IMR-90 (cell line): ENCODE measurements around the gene MLLT10. TPM values are rescaled to one million over a fixed set of nuclear protein-coding genes. Genes with fewer than 3 reads are reported as not detected.

Source experiments
- ATAC-seq: fragments of 200-7000 bp; cut with Tn5 transposase; 2 replicates; pipeline ENCODE4 v1.9.1; 2020; ENCODE audit warnings: low read depth, mild to moderate bottlenecking, moderate library complexity
- BruUV-seq: library from RNA; stranded (reverse); fragments of 400-500 nt; replicated peaks from 2 replicates; lab custom pipeline; 2021; lab: Mats Ljungman, UMichigan
- CTCF ChIA-PET: fragments of 300-600 bp; formaldehyde crosslinking; extraction: SDS; loops from one replicate; lab custom pipeline; 2021; ENCODE audit warnings: antibody characterized with exemption; lab: Yijun Ruan, JAX
- POLR2A ChIA-PET: fragments of 300-600 bp; sonication (Branson Sonifier 250); formaldehyde crosslinking; loops from one replicate; lab custom pipeline; 2022; ENCODE audit warnings: antibody characterized with exemption; ENCODE audit not compliant: unreplicated experiment; lab: Charles Lee
- DNase-seq: peaks from one replicate; pipeline ENCODE4 v3.0.0; 2013
- H2AFZ ChIP-seq: replicated peaks from 2 replicates; pipeline ENCODE3; 2013; ENCODE audit warnings: low read length, mild to moderate bottlenecking; ENCODE audit not compliant: poor library complexity
- H2AK5ac ChIP-seq: 2 replicates; pipeline ENCODE4 v1.6.1; 2013; ENCODE audit warnings: low read depth, low read length, inconsistent platforms
- H2AK9ac ChIP-seq: replicated peaks from 2 replicates; pipeline ENCODE3; 2013; ENCODE audit warnings: mild to moderate bottlenecking, low read depth, low read length, moderate library complexity; ENCODE audit not compliant: poor library complexity
- H2BK120ac ChIP-seq: 2 replicates; pipeline ENCODE4 v1.6.1; 2013; ENCODE audit warnings: low read depth, low read length, inconsistent platforms
- H2BK15ac ChIP-seq: 3 replicates; pipeline ENCODE4 v1.6.1; 2013; ENCODE audit warnings: low read depth, low read length, inconsistent platforms
- H2BK20ac ChIP-seq: 2 replicates; pipeline ENCODE4 v1.6.1; 2013; ENCODE audit warnings: low read depth, mild to moderate bottlenecking, inconsistent platforms, low read length, moderate library complexity
- H2BK5ac ChIP-seq: 2 replicates; pipeline ENCODE4 v1.6.1; 2013; ENCODE audit warnings: mild to moderate bottlenecking, low read depth, low read length, inconsistent platforms; ENCODE audit not compliant: poor library complexity, severe bottlenecking
- H3K14ac ChIP-seq: replicated peaks from 2 replicates; pipeline ENCODE4 v1.6.1; 2013; ENCODE audit warnings: low read depth, low read length, inconsistent platforms
- H3K18ac ChIP-seq: 2 replicates; pipeline ENCODE4 v1.6.1; 2013; ENCODE audit warnings: low read depth, low read length, control low read depth
- H3K23ac ChIP-seq: 2 replicates; pipeline ENCODE4 v1.6.1; 2013; ENCODE audit warnings: low read depth, low read length, inconsistent platforms
- H3K27ac ChIP-seq: 2 replicates; pipeline ENCODE4 v1.5.1; 2013; ENCODE audit warnings: mild to moderate bottlenecking, control low read depth, low read length; ENCODE audit not compliant: insufficient read depth
- H3K27me3 ChIP-seq: 2 replicates; pipeline ENCODE4 v1.6.1; 2013; ENCODE audit warnings: low read length; ENCODE audit not compliant: control insufficient read depth, insufficient read depth
- H3K36me3 ChIP-seq: 2 replicates; pipeline ENCODE4 v1.6.1; 2013; ENCODE audit warnings: low read length, mixed read lengths; ENCODE audit not compliant: control insufficient read depth, insufficient read depth
- H3K4ac ChIP-seq: 2 replicates; pipeline ENCODE4 v1.6.1; 2013; ENCODE audit warnings: low read depth, low read length, inconsistent platforms
- H3K4me1 ChIP-seq: 2 replicates; pipeline ENCODE4 v1.6.1; 2013; ENCODE audit warnings: low read length, mixed read lengths; ENCODE audit not compliant: control insufficient read depth, insufficient read depth
- H3K4me2 ChIP-seq: 2 replicates; pipeline ENCODE4 v1.6.1; 2013; ENCODE audit warnings: low read depth, mild to moderate bottlenecking, control low read depth, low read length, moderate library complexity
- H3K4me3 ChIP-seq: 2 replicates; pipeline ENCODE4 v1.5.1; 2013; ENCODE audit warnings: low read depth, mild to moderate bottlenecking, control low read depth, low read length, moderate library complexity; ENCODE audit not compliant: insufficient read depth
- H3K56ac ChIP-seq: 2 replicates; pipeline ENCODE4 v1.6.1; 2013; ENCODE audit warnings: low read length, inconsistent platforms; ENCODE audit not compliant: insufficient read depth; ENCODE audit errors: extremely low read depth
- H3K79me1 ChIP-seq, 2 experiments: 2 replicates each; pipeline ENCODE4 v1.6.1; 2013; ENCODE audit warnings: low read length in 2 of 2, inconsistent platforms in 1 of 2, low read depth in 1 of 2
- H3K9ac ChIP-seq: 2 replicates; pipeline ENCODE4 v1.6.1; 2013; ENCODE audit warnings: low read depth, low read length, control low read depth
- H3K9me1 ChIP-seq: 2 replicates; pipeline ENCODE4 v1.6.1; 2013; ENCODE audit warnings: low read length, inconsistent platforms; ENCODE audit not compliant: insufficient read depth
- H3K9me3 ChIP-seq: 2 replicates; pipeline ENCODE4 v1.6.1; 2013; ENCODE audit warnings: low read length; ENCODE audit not compliant: control insufficient read depth, insufficient read depth
- H4K20me1 ChIP-seq: 2 replicates; pipeline ENCODE4 v1.6.1; 2013; ENCODE audit warnings: low read length, inconsistent platforms; ENCODE audit not compliant: insufficient read depth
- H4K5ac ChIP-seq: 2 replicates; pipeline ENCODE4 v1.6.1; 2013; ENCODE audit warnings: mild to moderate bottlenecking, low read depth, low read length, control low read depth
- H4K8ac ChIP-seq, 2 experiments: 2 replicates each; pipeline ENCODE4 v1.6.1; 2013; ENCODE audit warnings: low read depth in 2 of 2, low read length in 2 of 2, control low read depth in 1 of 2, inconsistent platforms in 1 of 2
- H4K91ac ChIP-seq: 2 replicates; pipeline ENCODE4 v1.6.1; 2013; ENCODE audit warnings: low read depth, low read length, inconsistent platforms; ENCODE audit not compliant: insufficient read depth
- CEBPB ChIP-seq: IDR thresholded peaks from 2 replicates; pipeline ENCODE4 v1.6.1; 2012; ENCODE audit warnings: low read depth, low read length, improper control_type of control experiment
- MXI1 ChIP-seq: IDR thresholded peaks from 2 replicates; pipeline ENCODE4 v1.6.1; 2012; ENCODE audit warnings: low read depth, mild to moderate bottlenecking, low read length, moderate library complexity, borderline replicate concordance
- RAD21 ChIP-seq: IDR thresholded peaks from 2 replicates; pipeline ENCODE4 v1.6.1; 2012; ENCODE audit warnings: low read length, improper control_type of control experiment
- RFX5 ChIP-seq: IDR thresholded peaks from 2 replicates; pipeline ENCODE4 v1.8.0; 2012; ENCODE audit warnings: low read depth, mild to moderate bottlenecking, low read length, moderate library complexity
- SMC3 ChIP-seq: fragments of 150-350 bp; IDR thresholded peaks from 2 replicates; pipeline ENCODE4 v1.6.1; 2016; ENCODE audit warnings: low read depth, mild to moderate bottlenecking, antibody characterized with exemption, low read length, moderate library complexity
- WGBS, 2 experiments: methylation state at CpG; one replicate each; pipeline versions ENCODE4 v1.1.5 to v1.1.7; 2013; ENCODE audit warnings: missing lambda C conversion rate in 2 of 2; ENCODE audit not compliant: insufficient read length in 1 of 2; ENCODE audit errors: extremely low coverage in 2 of 2; 5-methylcytosine and 5-hydroxymethylcytosine counted together
- dilution Hi-C: fragments of 300-500 bp; cut with HindIII; formaldehyde crosslinking; loops from one replicate; pipeline ENCODE4 v1.14.3; 2018; ENCODE audit warnings: low sequenced_read_pairs; ENCODE audit not compliant: unreplicated experiment
- in situ Hi-C: fragments of 300-500 bp; cut with MboI; formaldehyde crosslinking; loops from 3 replicates; pipeline ENCODE4 v1.14.3; 2019; ENCODE audit warnings: low sequenced_read_pairs, inconsistent platforms, mixed read lengths
- intact Hi-C: fragments of 100-400 bp; cut with micrococcal nuclease; formaldehyde crosslinking; loops from 2 replicates; pipeline ENCODE4 v1.10.0; 2022
- polyA plus RNA-seq, 3 experiments: library from polyadenylated mRNA; depleted of rRNA; stranded (reverse); fragments of >200 nt; gene quantifications; 2 replicates each; pipeline ENCODE4 v1.2.3, GENCODE V29; 2012; ENCODE audit warnings: low replicate concordance in 1 of 3
- total RNA-seq: library from RNA; depleted of rRNA; stranded (reverse); fragments of >200 nt; gene quantifications from 2 replicates; pipeline ENCODE4 v1.2.3, GENCODE V29; 2012

MLLT10 gene
- total and polyA plus RNA-seq, 2 of the 4 experiments (the other 2 are of a cell fraction), result 22.5 to 29.0 TPM

DNA sequence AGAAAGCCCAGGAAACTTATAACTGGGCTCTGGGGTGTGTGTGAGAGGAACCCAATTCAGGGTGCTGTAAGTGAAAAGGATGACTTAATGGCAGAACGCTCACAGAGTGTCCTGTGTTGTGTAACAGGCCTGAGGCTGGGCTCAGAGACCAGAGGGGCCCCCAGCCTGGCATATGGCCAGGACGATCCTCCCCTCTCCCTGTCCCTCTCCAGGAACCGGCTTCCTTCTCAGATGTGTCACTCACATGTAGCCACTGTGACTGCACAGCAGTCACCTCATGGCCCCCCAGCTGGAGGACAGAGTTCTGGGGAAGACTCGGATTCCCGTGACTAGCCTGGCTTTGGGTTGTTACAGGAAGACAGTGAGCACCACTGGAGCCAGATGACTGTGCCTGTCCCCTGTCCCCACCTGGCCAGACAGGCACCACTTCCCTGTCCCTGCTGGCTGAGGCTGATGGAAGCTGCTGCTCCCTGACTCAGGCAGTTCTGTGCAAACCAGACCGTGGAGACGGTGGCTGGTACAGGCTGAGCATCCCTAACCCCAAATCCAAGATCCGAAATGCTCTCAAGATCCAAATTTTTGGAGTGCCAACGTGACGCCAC, 220.5 kb downstream of the MLLT10 start:
- ChIA-PET CTCF (interaction anchor here (0.5 kb wide), 1 partner anchor 213 kb away, joined by 7 read pairs; no protein-coding TSS in a partner anchor), POLR2A (no interaction called here)
- Histone ChIP-seq H4K5ac (no peak overlapping the region), H2BK120ac (no peak overlapping the region), H2BK20ac (no peak overlapping the region), H3K4ac (no peak overlapping the region), H2AFZ (no peak overlapping the region), H2BK15ac (no peak overlapping the region), H4K8ac (no peak overlapping the region), H3K9ac (no peak overlapping the region), H2AK9ac (no peak overlapping the region), H3K27me3 (no peaks in the 10 kb centered on the region), H3K56ac (no peak overlapping the region), H4K20me1 (no peaks in the 10 kb centered on the region), H3K23ac (no peak overlapping the region), H3K27ac (no peak overlapping the region), H3K36me3 (peaks cover 5% of the 10 kb centered on the region), H3K14ac (no peak overlapping the region), H3K9me3 (no peaks in the 10 kb centered on the region), H2AK5ac (no peak overlapping the region), H3K4me3 (no peak overlapping the region), H2BK5ac (no peak overlapping the region), H3K4me1 (no peaks in the 10 kb centered on the region), H3K18ac (no peak overlapping the region), H3K79me1 (no peaks in the 10 kb centered on the region), H3K4me2 (no peak overlapping the region), H3K9me1 (no peaks in the 10 kb centered on the region), H4K91ac (no peak overlapping the region)
- ATAC-seq, result no peak
- BruUV-seq, result no TSS peak
- intact Hi-C loops (loop anchor here (5.0 kb wide), 1 partner anchor 198 kb away; no protein-coding TSS in a partner anchor), in situ Hi-C loops (no loop called here), dilution Hi-C loops (no loop called here)
- TF ChIP-seq RFX5, result no peak
- no peak for TF ChIP-seq CEBPB
- no peak for TF ChIP-seq RAD21
- TF ChIP-seq SMC3, result no peak
- TF ChIP-seq MXI1, result no peak
- no CpG with 5 or more reads among the region's 10 CpGs for WGBS, 2 experiments
- no peak for DNase-seq
